NCI-H2196 (cell line): ENCODE measurements around the gene ARHGEF26.

Source experiments
- DNase-seq: peaks from one replicate; lab custom pipeline; 2025; ENCODE audit not compliant: unreplicated experiment; lab: John Stamatoyannopoulos, UW

The ARHGEF26 gene

GRCh38 chr3:154247806-154248415, 126.7 kb downstream of the ARHGEF26 start:
- DNase-seq, result no peak

GRCh38 chr3:154250291-154250690, 129.1 kb downstream of the ARHGEF26 start:
- no peak for DNase-seq

GRCh38 chr3:154251610-154252009, 130.4 kb downstream of the ARHGEF26 start:
- DNase-seq, result no peak

- peak; percentile 86 for DNase-seq
These were observed 131.8 kb downstream of the ARHGEF26 start for GRCh38 chr3:154252759-154253638.

- no peak for DNase-seq
These were observed 133.3 kb downstream of the ARHGEF26 start for GRCh38 chr3:154254527-154254926.

- DNase-seq, result no peak
These were observed 152.2 kb downstream of the ARHGEF26 start for GRCh38 chr3:154273381-154273780.

GRCh38 chr3:154274348-154274747, 153.2 kb downstream of the ARHGEF26 start:
- no peak for DNase-seq

GRCh38 chr3:154275292-154275691, 154.1 kb downstream of the ARHGEF26 start:
- no peak for DNase-seq

GRCh38 chr3:154275965-154276364, 154.8 kb downstream of the ARHGEF26 start:
- peak; percentile 6 for DNase-seq

- DNase-seq, result peak; percentile 42
These were observed 159.0 kb downstream of the ARHGEF26 start for GRCh38 chr3:154280161-154280560.

- no peak for DNase-seq
These were observed 164.0 kb downstream of the ARHGEF26 start for GRCh38 chr3:154285221-154285620.

GRCh38 chr3:154290187-154290586, 169.0 kb downstream of the ARHGEF26 start:
- no peak for DNase-seq

GRCh38 chr3:154294016-154294415, 172.8 kb downstream of the ARHGEF26 start:
- no peak for DNase-seq

- no peak for DNase-seq
These were observed 180.4 kb downstream of the ARHGEF26 start for GRCh38 chr3:154301561-154301960.

- DNase-seq, result no peak
These were observed 183.1 kb downstream of the ARHGEF26 start for GRCh38 chr3:154304116-154304786.

GRCh38 chr3:154304936-154305335, 183.7 kb downstream of the ARHGEF26 start:
- DNase-seq, result no peak

- no peak for DNase-seq
These were observed 186.2 kb downstream of the ARHGEF26 start for GRCh38 chr3:154307363-154307762.
